NCI-H526 treated with DMSO at 0.1 percent for 48 hours (cell line): ENCODE data around the gene OLIG3.

Source experiments
- DNase-seq: peaks from one replicate; lab custom pipeline; 2025; lab: John Stamatoyannopoulos, UW

The OLIG3 gene

GRCh38 chr6:137467211-137467610, 27.0 kb downstream of the OLIG3 start:
- no peak for DNase-seq

GRCh38 chr6:137465378-137466009, 28.7 kb downstream of the OLIG3 start:
- no peak for DNase-seq

GRCh38 chr6:137452333-137452894, 41.8 kb downstream of the OLIG3 start:
- no peak for DNase-seq

- DNase-seq, result no peak
Observed at GRCh38 chr6:137443901-137444300, 50.3 kb downstream of the OLIG3 start.
